GM10248 (cell line): Measurements from ENCODE around the gene MORC1.
A peak's percentile ranks its signal among the peaks of the same experiment; 100 is the strongest.

ENCODE experiments used
- CTCF ChIA-PET: fragments of 300-600 bp; sonication (Branson Sonifier 250); formaldehyde crosslinking; extraction: SDS; loops from one replicate; lab custom pipeline; 2021; ENCODE audit warnings: antibody characterized with exemption; lab: Yijun Ruan, JAX
- POLR2A ChIA-PET: fragments of 350-650 bp; sonication (Branson Sonifier 250); formaldehyde crosslinking; extraction: SDS; loops from one replicate; lab custom pipeline; 2020; ENCODE audit warnings: antibody characterized with exemption; lab: Yijun Ruan, JAX
- DNase-seq: peaks from one replicate; pipeline ENCODE4 v3.0.0; 2012; ENCODE audit errors: extremely low spot score
- TF ChIP-seq, protein P1 (sequence below): IDR thresholded peaks from 2 replicates; pipeline ENCODE4 v1.5.1; 2012; ENCODE audit warnings: mild to moderate bottlenecking, low read depth; ENCODE audit errors: extremely low read depth, missing control alignments, control extremely low read depth

The MORC1 gene

DNA sequence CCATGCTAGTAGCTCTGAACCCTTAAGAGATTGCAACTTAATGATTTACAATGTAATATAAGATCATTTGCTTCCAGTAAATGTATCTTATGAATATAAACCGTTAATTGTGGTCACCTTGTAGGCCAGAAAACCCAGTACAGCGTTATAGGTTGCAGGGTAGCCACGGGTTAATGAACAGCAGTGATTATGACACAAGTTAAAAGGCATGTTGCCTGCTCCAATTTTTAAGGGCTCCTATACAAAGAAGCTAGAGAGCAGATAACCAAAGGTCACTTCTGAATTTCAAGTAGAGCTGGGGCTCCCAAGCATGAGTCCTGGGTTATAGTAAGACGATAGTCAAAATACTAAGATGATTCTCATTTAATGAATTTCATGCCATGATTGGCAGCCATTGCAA, 177.8 kb downstream of the MORC1 start:
- TF ChIP-seq, protein P1, sequence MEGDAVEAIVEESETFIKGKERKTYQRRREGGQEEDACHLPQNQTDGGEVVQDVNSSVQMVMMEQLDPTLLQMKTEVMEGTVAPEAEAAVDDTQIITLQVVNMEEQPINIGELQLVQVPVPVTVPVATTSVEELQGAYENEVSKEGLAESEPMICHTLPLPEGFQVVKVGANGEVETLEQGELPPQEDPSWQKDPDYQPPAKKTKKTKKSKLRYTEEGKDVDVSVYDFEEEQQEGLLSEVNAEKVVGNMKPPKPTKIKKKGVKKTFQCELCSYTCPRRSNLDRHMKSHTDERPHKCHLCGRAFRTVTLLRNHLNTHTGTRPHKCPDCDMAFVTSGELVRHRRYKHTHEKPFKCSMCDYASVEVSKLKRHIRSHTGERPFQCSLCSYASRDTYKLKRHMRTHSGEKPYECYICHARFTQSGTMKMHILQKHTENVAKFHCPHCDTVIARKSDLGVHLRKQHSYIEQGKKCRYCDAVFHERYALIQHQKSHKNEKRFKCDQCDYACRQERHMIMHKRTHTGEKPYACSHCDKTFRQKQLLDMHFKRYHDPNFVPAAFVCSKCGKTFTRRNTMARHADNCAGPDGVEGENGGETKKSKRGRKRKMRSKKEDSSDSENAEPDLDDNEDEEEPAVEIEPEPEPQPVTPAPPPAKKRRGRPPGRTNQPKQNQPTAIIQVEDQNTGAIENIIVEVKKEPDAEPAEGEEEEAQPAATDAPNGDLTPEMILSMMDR = no peak
- no peak for DNase-seq
- ChIA-PET POLR2A (no interaction called here), CTCF (interaction anchor here (1.0 to 1.4 kb wide), 3 partner anchors 10 to 25 kb away, joined by 3 to 4 read pairs (median 3); no protein-coding TSS in a partner anchor)

DNA sequence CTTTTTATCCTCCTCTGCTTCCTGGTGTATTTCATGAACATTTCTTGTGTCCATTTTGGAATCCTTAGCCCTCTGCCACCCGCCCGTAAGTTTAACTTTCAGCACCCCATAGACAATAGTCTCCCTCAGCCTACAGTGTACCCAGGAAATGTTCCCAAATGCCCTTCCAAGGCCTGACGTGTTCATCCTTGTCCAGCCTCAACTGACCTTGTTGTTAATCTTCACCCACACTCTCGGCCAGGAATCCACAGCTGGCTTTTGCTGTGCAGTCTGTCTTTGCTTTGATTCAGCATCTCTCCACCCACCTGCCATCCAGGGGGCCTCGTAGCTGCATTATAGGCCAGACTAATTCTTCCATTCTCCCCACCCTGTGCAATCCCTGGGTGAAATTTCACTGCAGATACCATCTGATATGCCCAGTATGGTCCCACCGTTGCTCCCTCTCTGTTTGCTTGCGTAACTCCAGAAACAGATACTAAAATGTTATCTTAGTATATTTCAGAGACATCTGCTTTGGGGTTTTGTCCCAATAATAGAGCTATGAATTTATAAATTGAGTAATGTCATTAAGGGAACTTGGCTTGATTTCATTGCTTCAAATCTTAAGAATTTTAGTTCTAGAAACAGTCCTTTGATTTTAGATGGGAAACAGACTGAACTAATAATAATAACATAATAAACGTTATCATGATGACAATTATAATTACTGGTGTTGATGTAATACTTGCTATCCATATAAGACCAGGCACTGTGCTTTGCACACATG, 180.8 kb downstream of the MORC1 start:
- no peak for DNase-seq
- ChIA-PET POLR2A (no interaction called here), CTCF (interaction anchor here (2.4 kb wide), 1 partner anchor 10 kb away, joined by 7 read pairs; no protein-coding TSS in a partner anchor)

DNA sequence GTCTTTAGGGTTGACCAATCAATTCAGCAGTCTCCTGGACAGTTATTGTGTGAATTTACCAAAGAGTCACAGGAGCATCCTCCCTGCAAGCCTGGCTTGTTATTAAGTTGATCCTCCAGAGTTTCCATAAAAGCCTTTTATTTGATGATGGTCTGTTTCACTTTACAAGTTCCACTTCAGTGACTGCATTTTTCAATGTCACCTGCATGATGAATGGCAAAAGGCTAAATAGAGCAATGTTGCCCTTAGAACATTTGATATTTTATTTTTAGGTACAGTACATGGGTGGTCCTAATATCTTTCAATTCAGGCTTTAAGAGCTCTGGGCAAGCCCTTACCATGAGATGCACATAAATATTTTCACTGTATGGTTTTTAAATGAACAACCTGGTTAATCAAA, 186.9 kb downstream of the MORC1 start:
- ChIA-PET POLR2A (no interaction called here), CTCF (interaction anchor here (1.2 kb wide), 1 partner anchor 17 kb away, joined by 3 read pairs; no protein-coding TSS in a partner anchor)
- TF ChIP-seq, protein P1 = no peak
- no peak for DNase-seq

More for the DNA sequence above, 180.8 kb downstream of the MORC1 start:
- TF ChIP-seq, protein P1 = no peak

DNA sequence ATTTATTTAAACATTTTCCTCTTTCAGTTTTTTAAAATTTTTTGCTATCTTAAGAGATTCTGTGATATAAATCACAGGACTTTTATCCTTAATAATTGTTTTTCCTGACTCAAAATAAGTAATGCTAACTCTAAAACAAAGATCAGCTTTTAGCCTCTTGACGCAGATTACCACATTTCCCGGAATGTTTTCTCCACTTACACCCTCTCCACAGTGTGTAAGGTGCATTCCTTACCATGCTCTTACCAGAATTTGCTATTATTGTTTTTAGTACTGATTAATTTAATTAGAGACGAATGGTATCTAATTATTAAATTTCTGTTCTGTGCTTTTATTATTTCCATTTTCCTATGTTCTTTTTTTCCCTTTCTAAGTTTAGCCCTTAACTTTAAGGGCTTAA, 199.1 kb downstream of the MORC1 start:
- POLR2A ChIA-PET = no interaction called here
- TF ChIP-seq, protein P1 = no peak
- DNase-seq = no peak
- CTCF ChIA-PET = interaction anchor here (1.0 to 1.1 kb wide), 3 partner anchors 11 to 429 kb away, joined by 3 to 4 read pairs (median 3); no protein-coding TSS in a partner anchor

DNA sequence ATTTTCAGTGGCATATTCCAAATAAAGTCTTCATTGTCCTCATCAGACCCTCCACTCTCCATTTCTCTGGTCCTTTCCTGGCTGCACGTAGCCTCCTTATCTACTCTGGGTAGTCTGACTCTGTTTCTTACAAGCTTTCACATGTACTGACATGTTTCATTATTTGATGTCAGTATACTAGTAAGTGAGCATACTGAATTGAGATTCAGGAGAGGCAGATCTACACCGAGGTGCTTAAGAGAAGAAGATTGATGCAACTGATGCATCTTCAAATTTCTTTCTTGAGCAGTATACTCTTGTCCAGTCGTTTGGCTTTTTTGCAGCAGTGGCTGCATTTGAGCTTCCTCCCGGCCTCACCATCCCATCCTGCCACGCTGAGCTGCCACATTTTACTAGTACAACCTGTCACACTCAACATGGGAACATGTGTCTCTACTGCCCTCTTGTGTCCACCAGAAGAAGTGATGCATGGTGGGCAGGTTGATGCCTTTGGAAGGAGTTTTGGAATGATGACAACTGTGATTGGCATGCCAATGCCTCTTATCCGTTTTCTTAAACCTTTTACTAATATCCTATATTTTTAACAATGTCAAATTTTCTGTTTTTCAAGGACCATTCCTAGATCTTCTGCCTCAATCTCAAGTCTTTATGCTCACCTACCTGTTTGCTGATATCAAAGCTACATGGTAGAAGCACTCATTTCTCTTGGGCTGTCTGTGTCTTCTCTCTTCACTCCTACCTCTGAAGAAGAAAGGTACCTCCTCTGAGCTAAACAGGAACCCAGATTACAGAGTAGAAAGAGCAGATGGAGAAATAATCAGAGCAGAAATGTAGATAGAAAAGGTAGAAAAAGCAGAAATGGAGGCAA, 202.9 kb downstream of the MORC1 start:
- CTCF ChIA-PET = interaction anchor here (0.7 to 4.2 kb wide), 48 partner anchors 8 to 442 kb away, joined by 3 to 23 read pairs (median 4); partner anchors contain the start of genes CIP2A, DZIP3 and GUCA1C
- DNase-seq = peak; percentile 61
- POLR2A ChIA-PET = no interaction called here
- TF ChIP-seq, protein P1 = peak; percentile 86

DNA sequence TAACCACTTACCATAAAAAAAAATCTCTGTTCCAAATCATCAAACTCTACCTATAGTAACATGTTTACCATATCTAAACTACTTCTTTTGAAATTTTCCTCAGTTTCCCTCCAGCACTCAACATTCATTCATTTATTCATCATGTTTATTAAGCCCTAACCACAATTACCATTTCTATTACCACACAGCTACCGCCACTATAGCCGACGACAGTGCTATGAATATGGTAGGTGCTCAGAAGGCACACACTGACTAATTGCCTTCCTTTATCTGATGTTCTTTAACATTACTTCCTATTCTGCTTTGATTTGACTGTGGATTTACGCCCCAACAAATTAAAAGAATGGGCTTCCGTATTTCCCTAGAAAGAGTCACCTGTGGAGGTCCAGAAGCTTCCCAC, 208.1 kb downstream of the MORC1 start:
- TF ChIP-seq, protein P1 = no peak
- POLR2A ChIA-PET = no interaction called here
- no peak for DNase-seq
- CTCF ChIA-PET = no interaction called here
